Measurements from ENCODE around the gene C9orf50. TPM values are rescaled to one million over a fixed set of nuclear protein-coding genes. Genes with fewer than 3 reads are reported as not detected.
A peak's percentile ranks its signal among the peaks of the same experiment; 100 is the strongest.

C9orf50 gene
- total RNA-seq (2022) (not detected in 2 replicates), Bru-seq, nascent RNA (percentile 5 among the genes with signal in this experiment), BruChase-seq, experiment 1, labeled RNA remaining after a 2-hour chase (not detected), BruChase-seq, experiment 2, labeled RNA remaining after a 6-hour chase (percentile 13 among the genes with signal in this experiment)
- long read RNA-seq, result 0 reads

- peaks cover 6% of the 10 kb centered on the region; the same call in 1 of the 2 replicates for H3K4me1 ChIP-seq
- CTCF ChIA-PET, result interaction anchor here (0.8 kb wide), 1 partner anchor 489 kb away, joined by 3 read pairs; no protein-coding TSS in a partner anchor
- H3K27me3 ChIP-seq (replicated peaks; ENCODE audit: control insufficient read depth, insufficient read depth, low read length), result no peaks in the 10 kb centered on the region
- no peaks in the 10 kb centered on the region for H3K4me1 Mint-ChIP-seq (ENCODE audit: low read depth, unreplicated experiment)
- TF ChIP-seq CTCF (IDR thresholded peaks at IDR 0.05; ENCODE audit: insufficient read depth in 1 of 2, low read depth in 1 of 2, low read length in 1 of 2, severe bottlenecking in 1 of 2, unreplicated experiment in 1 of 2), result no peak
- no peak within 1 kb of the TSS for H3K27ac Mint-ChIP-seq (ENCODE audit: unreplicated experiment)
- no peak within 1 kb of the TSS for H3K4me3 Mint-ChIP-seq (ENCODE audit: unreplicated experiment)
- H3K27me3 Mint-ChIP-seq (ENCODE audit: insufficient read depth, unreplicated experiment), result peaks cover 3% of the 10 kb centered on the region
- BruUV-seq (replicated peaks), result no TSS peak
- no peaks in the 10 kb centered on the region for H3K9me3 ChIP-seq
- H3K36me3 Mint-ChIP-seq (ENCODE audit: insufficient read depth, unreplicated experiment), result no peaks in the 10 kb centered on the region
- intact Hi-C loops (cut with micrococcal nuclease; ENCODE audit: unreplicated experiment), result no loop called here
- H3K36me3 ChIP-seq (ENCODE audit: control insufficient read depth, insufficient read depth, low read length), result no peaks in the 10 kb centered on the region
- POLR2A ChIA-PET, result no interaction called here
- no peak for DNase-seq
- H3K4me3 ChIP-seq (ENCODE audit: low read depth, low read length), result no peak within 1 kb of the TSS
- peaks cover 9% of the 10 kb centered on the region for H3K9me3 Mint-ChIP-seq (ENCODE audit: unreplicated experiment)
Observed at GRCh38 chr9:129620669-129621295, at the start of gene C9orf50. Gene C9orf50, minus strand, starts transcription at chr9:129621101. Its CDS starts 527 bp downstream, at chr9:129620574.

DNA sequence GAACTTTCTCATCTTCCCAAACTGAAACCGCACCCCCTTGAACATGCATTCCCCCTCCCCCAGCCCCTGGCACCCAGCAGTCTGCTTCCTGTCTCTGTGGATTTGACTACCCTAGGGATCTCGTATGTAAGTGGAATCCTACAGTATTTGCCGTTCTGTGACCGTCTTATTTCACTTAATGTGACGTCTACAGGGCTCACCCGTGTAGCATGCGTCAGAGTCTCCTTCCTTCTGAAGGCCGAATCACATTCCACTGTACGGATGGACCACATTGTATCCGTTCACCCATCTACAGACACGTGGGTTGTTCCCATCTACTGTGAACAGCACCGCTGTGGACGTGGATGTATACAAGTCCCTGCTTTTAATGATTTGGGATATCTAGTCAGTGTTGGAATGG is 49.0 kb upstream of the C9orf50 start:
- Histone ChIP-seq H3K4me1 (no peaks in the 10 kb centered on the region), H3K9me3 (no peaks in the 10 kb centered on the region), H3K4me3 (ENCODE audit: low read depth, low read length) (no peak overlapping the region), H3K36me3 (ENCODE audit: control insufficient read depth, insufficient read depth, low read length) (no peaks in the 10 kb centered on the region), H3K27me3 (replicated peaks; ENCODE audit: control insufficient read depth, insufficient read depth, low read length) (no peaks in the 10 kb centered on the region; the same call in 1 of the 2 replicates)
- intact Hi-C loops (cut with micrococcal nuclease; ENCODE audit: unreplicated experiment), result no loop called here
- CTCF ChIA-PET, result no interaction called here
- H3K36me3 Mint-ChIP-seq (ENCODE audit: insufficient read depth, unreplicated experiment), result no peaks in the 10 kb centered on the region
- no peak overlapping the region for H3K4me3 Mint-ChIP-seq (ENCODE audit: unreplicated experiment)
- POLR2A ChIA-PET, result no interaction called here
- no peak for TF ChIP-seq CTCF (IDR thresholded peaks at IDR 0.05; ENCODE audit: insufficient read depth in 1 of 2, low read depth in 1 of 2, low read length in 1 of 2, severe bottlenecking in 1 of 2, unreplicated experiment in 1 of 2)
- no peak for DNase-seq
- no TSS peak for BruUV-seq (replicated peaks)
- H3K27me3 Mint-ChIP-seq (ENCODE audit: insufficient read depth, unreplicated experiment), result peaks cover 13% of the 10 kb centered on the region
- no peak overlapping the region for H3K27ac Mint-ChIP-seq (ENCODE audit: unreplicated experiment)
- no peaks in the 10 kb centered on the region for H3K4me1 Mint-ChIP-seq (ENCODE audit: low read depth, unreplicated experiment)
- H3K9me3 Mint-ChIP-seq (ENCODE audit: unreplicated experiment), result no peaks in the 10 kb centered on the region

- no TSS peak for BruUV-seq (replicated peaks)
- H3K27me3 Mint-ChIP-seq (ENCODE audit: insufficient read depth, unreplicated experiment), result peaks cover 17% of the 10 kb centered on the region
- no peaks in the 10 kb centered on the region; the same call in 1 of the 2 replicates for H3K27me3 ChIP-seq (replicated peaks; ENCODE audit: control insufficient read depth, insufficient read depth, low read length)
- POLR2A ChIA-PET, result no interaction called here
- H3K36me3 ChIP-seq (ENCODE audit: control insufficient read depth, insufficient read depth, low read length), result no peaks in the 10 kb centered on the region
- no peaks in the 10 kb centered on the region for H3K4me1 ChIP-seq
- no peak overlapping the region for H3K4me3 Mint-ChIP-seq (ENCODE audit: unreplicated experiment)
- no peak for TF ChIP-seq CTCF (IDR thresholded peaks at IDR 0.05; ENCODE audit: insufficient read depth in 1 of 2, low read depth in 1 of 2, low read length in 1 of 2, severe bottlenecking in 1 of 2, unreplicated experiment in 1 of 2)
- CTCF ChIA-PET, result no interaction called here
- H3K9me3 Mint-ChIP-seq (ENCODE audit: unreplicated experiment), result no peaks in the 10 kb centered on the region
- no peaks in the 10 kb centered on the region for H3K4me1 Mint-ChIP-seq (ENCODE audit: low read depth, unreplicated experiment)
- intact Hi-C loops (cut with micrococcal nuclease; ENCODE audit: unreplicated experiment), result no loop called here
- no peak for DNase-seq
- no peak overlapping the region for H3K4me3 ChIP-seq (ENCODE audit: low read depth, low read length)
- H3K9me3 ChIP-seq, result no peaks in the 10 kb centered on the region
- no peak overlapping the region for H3K27ac Mint-ChIP-seq (ENCODE audit: unreplicated experiment)
- no peaks in the 10 kb centered on the region for H3K36me3 Mint-ChIP-seq (ENCODE audit: insufficient read depth, unreplicated experiment)
Observed at GRCh38 chr9:129669141-129669718, 48.3 kb upstream of the C9orf50 start.
